Middle frontal gyrus (tissue), 1 donor: ENCODE data around the gene TMPRSS7.
"Not testable (repeated sequence)": the region's sequence is repeated elsewhere in the genome, so short reads cannot be mapped to it uniquely, and the experiment has no call there.

Source experiments
- DNase-seq: peaks from one replicate; pipeline ENCODE4 v3.0.0-alpha.2; 2015; ENCODE audit warnings: low spot score; ENCODE audit errors: extremely low spot score

The TMPRSS7 gene

GRCh38 chr3:112059497-112059896, 25.0 kb downstream of the TMPRSS7 start:
- DNase-seq = no peak

DNA sequence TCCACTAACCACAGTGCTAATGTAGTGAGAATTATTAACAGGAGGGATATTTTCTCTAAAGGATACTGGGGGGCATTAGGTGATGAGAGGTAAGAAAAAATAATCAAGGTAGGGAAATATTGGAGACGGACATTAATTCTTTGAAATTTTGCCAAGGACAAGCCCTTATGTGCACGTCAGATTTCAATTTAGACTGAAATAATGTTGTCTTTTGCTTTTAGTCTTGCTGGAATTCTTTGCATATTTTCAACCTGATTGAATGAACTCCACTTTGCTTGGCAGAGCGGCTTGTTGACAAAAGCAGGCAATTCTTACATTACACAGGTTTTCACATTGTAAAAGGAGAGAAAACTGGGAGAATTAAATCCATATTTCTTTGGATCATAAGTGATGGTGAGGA, 26.6 kb downstream of the TMPRSS7 start:
- no peak for DNase-seq

DNA sequence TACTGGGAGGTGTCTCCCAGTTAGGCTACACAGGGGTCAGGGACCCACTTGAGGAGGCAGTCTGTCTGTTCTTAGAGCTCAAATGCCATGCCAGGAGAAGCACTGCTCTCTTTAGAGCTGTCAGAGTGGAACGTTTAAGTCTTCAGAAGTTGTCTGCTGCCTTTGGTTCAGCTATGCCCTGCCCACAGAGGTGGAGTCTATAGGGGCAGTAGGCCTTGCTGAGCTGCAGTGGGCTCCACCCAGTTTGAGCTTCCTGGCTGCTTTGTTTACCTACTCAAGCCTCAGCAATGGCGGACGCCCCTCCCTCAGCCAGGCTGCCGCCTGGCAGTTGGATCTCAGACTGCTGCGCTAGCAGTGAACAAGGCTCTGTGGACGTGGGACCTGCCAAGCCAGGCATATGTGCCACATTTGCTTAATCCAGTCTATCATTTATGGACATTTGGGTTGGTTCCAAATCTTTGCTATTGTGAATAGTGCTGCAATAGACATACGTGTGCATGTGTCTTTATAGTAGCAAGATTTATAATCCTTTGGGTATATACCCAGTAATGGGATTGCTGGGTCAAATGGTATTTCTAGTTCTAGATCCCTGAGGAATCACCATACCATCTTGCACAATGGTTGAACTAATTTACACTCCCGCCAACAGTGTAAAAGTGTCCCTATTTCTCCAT, 38.0 kb downstream of the TMPRSS7 start:
- not testable (repeated sequence) for DNase-seq

- DNase-seq = no peak
Observed at GRCh38 chr3:112074006-112074405, 39.5 kb downstream of the TMPRSS7 start.

DNA sequence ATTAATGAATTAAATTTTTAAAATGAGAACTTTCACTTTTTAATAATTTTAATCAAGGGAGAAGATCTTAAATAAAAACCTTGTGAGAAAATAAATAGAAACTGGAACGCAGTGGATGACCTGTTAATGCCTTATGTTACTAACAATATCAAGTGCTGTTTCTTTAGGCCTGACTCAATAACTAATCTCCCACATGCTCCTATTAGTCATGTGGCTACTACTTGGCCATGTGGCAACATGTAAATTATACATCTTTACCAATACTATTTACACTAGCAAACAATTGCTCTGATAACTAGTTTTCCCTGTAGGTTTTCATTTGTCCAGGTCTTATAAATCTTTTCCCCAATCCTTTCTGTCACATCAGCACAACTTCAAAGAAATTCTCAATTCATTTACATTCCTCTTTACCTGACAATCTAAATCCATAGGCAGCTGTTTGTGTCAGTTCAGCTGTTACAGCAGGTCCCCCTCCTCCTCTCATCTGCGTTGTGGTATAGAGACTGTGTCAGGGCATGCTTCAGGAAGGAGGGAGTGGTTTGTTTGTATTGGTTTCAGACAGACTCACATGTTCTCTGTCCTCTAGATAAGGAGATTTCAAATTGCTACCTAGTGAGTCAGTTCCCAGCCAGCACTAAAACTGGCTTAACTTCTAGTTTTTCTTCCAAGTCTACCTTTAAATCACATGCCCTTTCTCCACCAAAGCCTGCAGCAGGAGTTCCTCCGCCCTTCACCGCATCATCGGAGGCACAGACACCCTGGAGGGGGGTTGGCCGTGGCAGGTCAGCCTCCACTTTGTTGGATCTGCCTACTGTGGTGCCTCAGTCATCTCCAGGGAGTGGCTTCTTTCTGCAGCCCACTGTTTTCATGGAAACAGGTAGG, 40.3 kb downstream of the TMPRSS7 start:
- DNase-seq = no peak

DNA sequence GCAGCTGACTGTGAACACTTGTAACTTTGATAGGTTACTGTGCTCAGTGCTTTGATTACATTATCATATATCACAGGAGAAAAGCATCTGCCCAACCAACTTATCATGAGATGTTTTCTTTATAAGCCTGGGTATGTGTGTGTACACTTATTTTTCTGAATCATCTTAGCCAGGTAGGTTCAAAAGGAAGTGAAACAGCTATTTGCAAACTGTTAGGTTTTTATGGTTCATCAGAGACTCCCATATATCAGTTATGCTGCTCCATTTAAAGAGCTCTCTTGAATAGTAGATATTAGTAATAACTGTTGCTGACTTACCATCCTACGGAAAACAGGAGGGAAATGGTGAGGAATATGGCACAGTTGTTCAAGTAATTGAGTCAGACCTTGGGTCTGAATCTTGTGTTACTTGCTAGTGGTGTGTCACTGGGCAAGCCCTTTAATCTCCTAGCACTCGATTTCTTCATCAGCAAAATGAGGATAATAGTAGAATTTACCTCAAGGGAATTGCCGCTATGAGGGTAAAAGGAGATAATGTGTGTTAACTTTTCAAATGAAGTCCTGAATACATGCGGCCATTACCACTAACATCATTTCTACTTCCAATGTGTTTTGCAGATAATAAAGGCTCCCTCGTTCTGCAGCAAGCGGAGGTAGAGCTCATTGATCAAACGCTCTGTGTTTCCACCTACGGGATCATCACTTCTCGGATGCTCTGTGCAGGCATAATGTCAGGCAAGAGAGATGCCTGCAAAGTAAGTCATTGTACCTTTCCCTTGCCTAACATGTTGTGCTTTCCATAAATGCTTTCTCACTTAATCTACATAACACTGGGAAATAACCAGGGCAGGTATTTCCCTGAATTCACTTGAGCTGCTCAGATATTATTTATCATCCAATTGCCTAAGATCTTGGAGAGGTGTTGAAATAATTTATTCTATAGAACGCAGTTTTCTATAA, 43.9 kb downstream of the TMPRSS7 start:
- no peak for DNase-seq

DNA sequence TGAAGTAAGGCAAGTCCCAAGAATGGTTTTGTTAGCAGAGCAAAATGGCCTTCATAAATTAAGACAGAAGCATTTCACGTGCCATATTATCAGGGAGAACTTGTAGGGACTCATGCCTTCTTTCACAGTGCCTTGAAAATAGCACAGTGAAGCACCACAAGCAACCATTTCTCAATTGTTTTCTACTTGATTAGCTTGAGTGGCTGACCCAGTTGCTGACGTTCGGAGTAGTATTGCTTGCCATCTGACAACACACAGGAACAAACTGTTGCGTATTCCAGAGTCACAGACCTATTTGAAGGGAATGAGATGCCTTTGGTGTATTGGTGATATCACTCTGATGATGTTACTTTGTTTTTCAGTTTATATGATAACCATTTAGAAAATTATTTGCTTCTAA, 48.7 kb downstream of the TMPRSS7 start:
- no peak for DNase-seq

DNA sequence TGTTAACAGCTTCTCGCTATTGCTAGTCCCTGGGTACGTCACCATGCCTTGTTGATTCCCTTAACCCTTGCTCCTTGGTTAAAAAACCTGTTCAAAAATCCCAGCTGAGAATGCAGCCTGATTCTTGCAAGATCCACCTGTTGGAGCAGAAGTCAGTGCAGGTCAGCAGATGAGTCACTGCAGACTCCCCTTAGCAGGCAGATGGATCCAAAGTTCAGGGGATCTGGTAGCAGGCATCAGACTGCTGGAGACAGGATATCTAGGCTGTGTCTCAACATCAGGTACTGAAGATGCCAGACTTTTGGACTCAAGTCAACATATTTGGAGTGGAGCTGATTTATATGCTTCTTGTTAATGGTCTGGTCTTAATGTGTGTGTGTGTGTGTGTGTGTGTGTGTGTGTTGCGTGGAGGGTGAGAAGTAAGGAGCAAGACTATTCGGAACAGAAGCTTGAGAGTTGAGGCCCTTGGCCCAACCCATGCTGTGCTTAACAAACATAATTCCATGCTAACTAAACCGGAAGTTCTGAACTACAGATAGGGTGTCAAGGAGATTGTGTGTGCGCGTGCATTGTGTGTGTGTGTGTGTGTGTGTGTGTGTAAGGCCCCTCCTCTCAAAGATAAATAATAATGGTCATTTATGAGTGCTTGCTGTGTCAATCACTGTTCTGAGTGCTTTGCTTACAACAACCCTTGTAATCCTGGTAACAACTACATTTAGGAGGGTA, 50.6 kb downstream of the TMPRSS7 start:
- no peak for DNase-seq

DNA sequence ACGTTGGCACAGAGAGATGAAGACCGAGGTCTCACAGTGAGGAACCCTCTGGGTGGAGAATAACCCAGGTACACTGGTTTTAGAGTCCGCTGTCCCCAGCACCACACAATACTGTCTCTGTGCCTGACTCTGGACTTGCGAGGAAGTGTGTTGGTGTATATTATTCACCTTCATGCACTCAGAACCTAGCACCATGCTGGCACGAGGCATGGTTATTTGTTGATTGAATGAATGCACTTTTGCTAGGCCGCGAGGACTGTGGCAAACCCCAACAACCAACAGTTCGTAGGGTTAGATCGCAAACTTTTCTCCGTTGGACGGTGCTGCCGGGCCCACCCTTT, 51.2 kb downstream of the TMPRSS7 start:
- DNase-seq = no peak

GRCh38 chr3:112086076-112086854, 51.7 kb downstream of the TMPRSS7 start, which contains the start of gene C3orf52:
Gene C3orf52, plus strand, starts transcription at chr3:112086389. Its CDS starts 19 bp downstream, at chr3:112086408.
- no peak for DNase-seq

DNA sequence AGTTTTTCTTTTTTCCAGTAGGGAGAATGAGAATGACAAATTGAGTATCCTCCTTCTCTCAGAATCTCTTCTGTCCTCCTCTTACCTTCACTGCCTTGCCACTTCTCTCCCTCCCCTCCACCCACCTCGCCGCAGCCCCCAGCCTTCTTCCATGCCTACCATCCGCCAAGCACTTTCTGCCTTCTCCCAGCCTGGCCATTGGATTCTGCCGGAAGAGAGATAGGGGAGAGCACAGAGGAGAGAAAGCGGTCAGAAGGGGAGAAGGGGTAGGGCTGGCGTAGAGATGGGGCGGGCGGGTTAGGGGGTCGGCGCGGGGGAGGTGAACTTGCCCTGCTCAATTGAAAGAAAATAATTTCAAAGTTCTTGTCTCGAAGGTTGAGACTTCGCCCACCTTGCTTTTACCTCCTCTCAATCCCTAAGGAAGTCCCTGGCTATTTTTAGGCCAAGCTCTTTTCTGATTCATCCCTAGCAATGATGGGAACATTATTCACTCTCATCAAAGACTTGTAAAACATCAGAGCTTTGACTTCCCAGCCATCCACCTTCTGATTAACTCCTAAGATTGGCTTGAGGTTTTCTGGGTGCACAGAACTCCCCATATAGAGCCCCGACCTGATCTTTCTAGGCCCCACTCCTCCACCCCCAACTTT, 52.5 kb downstream of the TMPRSS7 start:
- no peak for DNase-seq

DNA sequence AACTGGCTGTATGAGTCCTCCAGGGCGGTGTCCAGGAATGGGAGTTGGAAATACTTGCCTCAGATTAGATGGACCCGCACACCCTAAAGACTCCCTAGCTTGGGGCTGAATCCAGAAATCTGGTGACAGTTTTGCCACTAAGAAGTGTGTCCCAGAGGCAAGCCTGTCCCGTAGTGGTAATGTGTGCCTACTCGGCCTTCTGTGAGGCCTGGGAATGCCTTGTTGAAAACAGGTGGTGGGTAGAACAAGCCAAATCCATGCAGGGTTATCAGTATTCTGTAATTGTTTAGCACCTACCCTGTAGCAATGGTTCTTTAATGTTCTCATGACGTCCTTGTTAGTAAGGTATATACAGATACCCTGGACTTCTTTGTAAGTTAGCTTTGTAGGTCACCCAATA, 53.2 kb downstream of the TMPRSS7 start:
- DNase-seq = no peak

- no peak for DNase-seq
Observed at GRCh38 chr3:112088944-112089343, 54.4 kb downstream of the TMPRSS7 start.

- no peak for DNase-seq
Observed at GRCh38 chr3:112089956-112090886, 55.7 kb downstream of the TMPRSS7 start.

DNA sequence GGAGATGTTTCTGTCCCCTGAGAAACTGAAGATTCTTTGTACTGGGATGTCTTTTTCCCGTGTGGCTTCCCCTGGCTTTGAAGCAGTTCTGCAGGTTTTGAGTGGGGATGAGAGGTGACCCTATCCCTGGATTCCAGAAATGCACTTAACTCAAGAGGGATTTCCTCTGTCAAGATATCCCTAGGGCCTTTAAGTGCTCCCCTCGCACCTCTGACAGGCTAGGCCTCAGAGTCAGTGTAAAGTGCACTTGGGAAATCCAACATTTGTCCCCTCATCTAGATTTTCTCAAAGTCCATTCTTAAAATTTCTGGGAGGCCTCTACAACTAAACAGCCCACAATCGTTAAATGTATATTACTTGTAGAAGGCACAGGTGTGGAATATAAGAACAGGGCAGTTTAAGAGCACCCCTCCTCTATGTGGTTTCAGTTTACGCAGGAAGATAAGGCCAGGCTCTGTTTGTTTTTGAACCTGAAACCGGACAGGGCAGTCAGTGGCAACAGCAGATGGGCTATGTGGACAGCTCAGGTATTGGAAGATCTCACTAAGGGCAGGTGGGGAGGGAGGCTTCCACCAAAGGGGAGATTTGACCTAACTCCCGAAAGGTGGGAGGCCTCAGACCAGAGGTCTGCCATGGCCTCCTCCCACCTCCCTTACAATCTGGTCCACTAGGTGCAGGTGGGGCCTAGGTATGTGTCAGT, 56.5 kb downstream of the TMPRSS7 start:
- DNase-seq = no peak

- DNase-seq = no peak
Observed at GRCh38 chr3:112092496-112093179, 58.1 kb downstream of the TMPRSS7 start.

GRCh38 chr3:112093180-112093522, 58.6 kb downstream of the TMPRSS7 start:
- DNase-seq = no peak
